HG03439 (cell line): ENCODE results near the gene FSCN2.
"Not testable (repeated sequence)": the region's sequence is repeated elsewhere in the genome, so short reads cannot be mapped to it uniquely, and the experiment has no call there.

Source experiments
- ATAC-seq: cut with Tn5 transposase; IDR thresholded peaks from one replicate; pipeline ENCODE4 v1.9.1; 2021; ENCODE audit warnings: mild to moderate bottlenecking, moderate library complexity; ENCODE audit not compliant: unreplicated experiment

FSCN2 gene

GRCh38 chr17:81573794-81574642 lies 45.8 kb downstream of the FSCN2 start:
- ATAC-seq, result no peak

DNA sequence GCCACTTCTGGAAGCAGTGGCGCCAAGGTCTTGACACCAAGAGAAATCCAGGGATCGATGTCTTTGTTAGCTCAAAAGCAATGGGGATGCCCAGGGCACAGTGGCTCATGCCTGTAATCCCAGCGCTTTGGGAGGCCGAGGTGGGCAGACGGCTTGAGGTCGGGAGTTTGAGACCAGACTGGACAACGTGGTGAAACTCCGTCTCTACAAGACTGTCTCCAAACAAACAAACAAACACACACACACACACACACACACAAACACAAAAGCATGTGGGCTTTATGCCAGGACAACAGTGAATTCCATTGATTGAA lies 46.4 kb downstream of the FSCN2 start:
- no peak for ATAC-seq

DNA sequence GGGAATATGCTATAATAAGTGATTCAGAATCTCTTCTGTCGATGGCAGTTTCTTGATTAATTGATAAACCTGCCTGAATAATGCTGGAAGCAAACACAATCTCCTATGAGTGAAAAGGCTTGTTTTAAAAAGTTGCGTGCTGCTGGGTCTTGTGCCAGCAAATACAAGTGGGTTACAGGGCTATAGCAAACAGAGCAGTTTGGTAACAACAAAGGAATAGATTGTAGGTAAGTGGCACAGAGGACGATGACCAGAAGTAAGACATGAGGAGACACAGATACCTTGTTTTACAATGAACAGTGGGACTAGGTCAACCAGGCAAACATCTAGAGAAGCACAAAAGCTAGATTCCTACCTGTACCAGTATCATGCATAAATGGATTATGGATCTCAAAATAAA lies 47.7 kb downstream of the FSCN2 start:
- ATAC-seq, result no peak

GRCh38 chr17:81576621-81577277 lies 48.6 kb downstream of the FSCN2 start:
- ATAC-seq, result no peak

GRCh38 chr17:81577278-81578000 lies 49.3 kb downstream of the FSCN2 start:
- no peak for ATAC-seq

DNA sequence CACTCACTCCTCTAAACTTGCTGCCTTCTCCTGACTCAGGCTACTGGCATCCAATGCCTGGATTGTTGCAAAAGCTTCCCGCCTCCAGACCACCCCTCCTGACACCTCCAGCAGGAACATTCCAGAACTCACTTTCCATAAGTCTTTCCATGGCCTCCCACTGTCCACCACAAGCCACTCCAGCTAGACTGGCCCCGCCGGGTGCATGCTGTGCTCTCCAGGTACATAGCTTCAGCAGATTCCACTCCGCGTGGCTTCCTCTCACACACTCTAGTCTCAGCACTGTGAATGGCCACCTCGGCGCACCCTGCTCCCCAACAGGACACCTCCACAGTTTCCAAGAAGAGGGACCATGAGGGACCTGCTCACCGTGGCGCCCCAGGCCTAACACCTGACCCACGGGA lies 49.9 kb downstream of the FSCN2 start:
- ATAC-seq, result no peak

- ATAC-seq, result no peak
Observed at GRCh38 chr17:81578561-81579225, 50.5 kb downstream of the FSCN2 start.

DNA sequence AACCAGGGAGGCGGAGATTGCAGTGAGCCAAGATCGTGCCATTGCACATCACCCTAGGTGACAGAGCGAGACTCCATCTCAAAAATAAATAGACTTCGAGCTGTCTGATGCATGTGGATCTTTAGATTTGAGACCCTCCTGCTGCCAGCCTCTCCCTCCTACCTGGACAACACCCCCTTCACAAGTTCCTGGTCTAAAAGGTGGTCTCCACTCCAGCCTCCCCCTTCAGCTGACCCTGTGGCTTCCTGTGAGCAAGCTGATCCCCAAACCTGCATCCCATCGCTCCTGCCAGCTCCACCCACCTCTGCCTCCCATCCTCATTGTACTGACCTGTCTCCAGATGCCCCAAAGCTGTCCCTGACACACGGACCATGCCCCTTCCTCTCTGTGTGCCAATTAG lies 51.1 kb downstream of the FSCN2 start:
- ATAC-seq, result no peak

DNA sequence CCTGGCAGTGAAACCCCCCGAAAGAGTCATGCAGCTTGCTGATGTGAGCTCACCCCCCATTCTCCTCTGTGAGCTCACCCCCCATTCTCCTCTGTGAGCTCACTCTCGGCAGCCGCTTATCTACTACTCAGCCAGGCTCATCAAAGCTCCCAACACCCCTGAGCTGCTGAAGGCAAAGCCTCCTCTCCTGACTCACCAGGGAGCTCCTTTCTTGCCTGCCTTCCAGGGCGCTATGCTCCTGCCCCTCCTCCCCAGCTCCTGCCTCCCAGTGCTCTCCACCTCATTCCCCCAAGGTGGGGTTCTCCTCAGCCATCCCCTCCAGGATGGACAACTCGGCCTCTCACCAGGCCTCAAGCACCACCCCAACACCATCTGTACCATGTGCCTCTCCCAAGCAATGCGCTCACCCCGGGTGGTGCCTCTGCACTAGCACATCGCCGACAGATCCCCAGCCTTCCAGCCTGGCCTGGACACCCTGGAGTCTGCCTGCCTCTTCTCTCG lies 51.7 kb downstream of the FSCN2 start:
- ATAC-seq, result no peak

DNA sequence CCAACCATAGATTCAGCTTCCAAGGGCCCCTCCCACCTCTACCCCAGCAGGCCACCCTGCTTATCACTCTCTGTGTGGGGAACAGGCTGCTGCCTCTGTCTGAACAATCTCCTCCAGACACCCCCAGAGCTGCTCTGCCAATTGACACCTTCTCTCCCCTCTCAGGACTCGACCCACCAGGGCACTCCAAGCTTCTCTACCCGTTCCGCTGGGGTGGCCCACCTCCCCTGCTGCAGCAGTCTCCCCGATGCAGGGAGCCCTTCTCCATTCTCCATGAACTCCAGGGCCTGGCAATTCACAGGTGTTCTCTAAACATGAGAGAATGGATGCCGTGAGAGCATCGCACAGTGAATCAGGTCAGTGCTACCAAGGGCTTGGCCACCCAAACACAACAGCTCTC lies 52.3 kb downstream of the FSCN2 start:
- ATAC-seq, result no peak

DNA sequence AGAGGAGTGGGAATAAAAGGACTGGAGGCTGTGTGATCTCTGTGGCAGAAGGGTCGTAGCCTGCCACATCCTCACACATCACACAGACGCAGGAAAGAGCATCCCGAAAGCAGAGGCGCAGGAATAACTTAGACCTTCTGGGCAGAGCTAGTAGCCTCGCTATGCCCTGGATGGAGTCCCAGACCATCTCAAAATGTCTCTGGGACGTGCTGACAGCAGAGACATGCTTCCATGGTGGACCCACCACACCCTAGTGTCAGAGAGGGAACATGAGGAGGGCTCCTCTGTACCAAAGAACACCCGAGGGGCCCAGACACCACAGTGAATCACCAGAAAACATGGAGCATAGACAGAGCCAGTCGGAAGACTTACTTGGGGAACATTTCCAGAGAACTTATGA lies 53.6 kb downstream of the FSCN2 start:
- ATAC-seq, result no peak

DNA sequence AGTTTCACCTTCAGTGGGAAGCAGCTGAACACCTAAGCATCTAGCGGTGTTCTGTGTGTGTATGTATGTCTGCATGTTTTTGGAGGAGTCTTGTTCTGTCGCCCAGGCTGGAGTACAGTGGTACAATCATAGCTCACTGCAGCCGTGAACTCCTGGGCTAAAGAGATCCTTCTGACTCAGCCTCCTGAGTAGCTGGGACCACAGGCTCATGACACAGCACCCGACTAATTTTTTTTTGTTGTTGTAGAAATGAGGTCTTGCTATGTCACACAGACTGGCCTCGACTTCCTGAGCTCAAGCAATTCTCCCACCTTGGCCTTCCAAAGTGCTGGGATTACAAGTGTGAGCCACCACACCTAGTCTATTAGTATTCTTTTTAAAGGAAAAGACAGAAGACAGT lies 54.2 kb downstream of the FSCN2 start:
- ATAC-seq, result no peak

DNA sequence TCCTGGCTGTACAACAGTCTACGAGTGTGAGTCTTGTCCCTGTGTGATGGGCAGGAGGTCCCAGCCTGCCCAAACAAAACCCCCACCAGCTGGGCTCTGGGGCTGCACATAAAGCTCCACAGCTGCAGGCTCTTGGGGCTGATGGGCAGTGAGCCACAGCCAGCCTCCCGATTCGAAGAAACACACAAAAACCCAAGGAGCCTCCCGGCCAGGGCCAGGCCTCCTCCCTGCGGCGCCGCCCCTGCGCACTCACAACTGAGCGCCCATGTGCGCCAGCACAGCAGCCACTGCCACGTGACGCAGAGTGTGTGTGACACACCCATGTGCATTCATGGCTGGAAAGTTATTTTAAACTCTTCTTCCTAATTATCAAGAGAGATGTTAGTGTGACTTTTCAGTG lies 54.6 kb downstream of the FSCN2 start:
- ATAC-seq, result no peak

DNA sequence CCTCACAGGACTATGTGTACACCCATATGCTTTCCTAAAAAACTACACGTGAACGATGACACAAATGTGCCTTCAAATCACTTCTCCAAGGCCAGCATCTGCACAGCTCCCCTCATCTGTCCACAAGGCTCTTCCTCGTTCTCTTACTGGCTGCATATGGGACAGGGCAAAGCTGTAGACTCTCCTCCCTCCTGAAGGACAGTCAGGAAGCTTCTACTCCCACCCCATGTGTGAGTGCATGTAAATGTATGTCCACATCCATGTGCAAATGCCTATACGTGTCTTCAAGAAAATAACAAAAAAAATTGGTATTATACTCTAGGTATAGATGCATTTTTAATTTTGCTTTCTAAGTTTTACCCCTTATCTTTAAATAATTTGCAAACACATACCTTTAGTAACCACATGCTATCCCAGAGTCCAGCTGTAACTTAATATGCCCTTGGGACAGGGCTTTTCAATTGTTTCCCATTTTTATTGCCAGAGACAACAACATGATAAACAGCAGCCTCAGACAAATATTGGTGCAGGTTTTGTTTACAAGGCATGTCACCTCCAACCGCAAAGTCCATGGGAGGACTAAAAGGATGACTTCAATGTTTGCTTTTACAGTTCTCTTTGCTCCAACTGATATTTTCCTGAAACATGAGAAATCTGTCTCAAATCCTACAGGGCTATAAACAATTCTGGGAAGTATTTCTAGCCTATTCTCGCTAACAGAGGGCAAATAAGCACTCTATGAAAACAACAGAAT lies 55.6 kb downstream of the FSCN2 start:
- no peak for ATAC-seq

DNA sequence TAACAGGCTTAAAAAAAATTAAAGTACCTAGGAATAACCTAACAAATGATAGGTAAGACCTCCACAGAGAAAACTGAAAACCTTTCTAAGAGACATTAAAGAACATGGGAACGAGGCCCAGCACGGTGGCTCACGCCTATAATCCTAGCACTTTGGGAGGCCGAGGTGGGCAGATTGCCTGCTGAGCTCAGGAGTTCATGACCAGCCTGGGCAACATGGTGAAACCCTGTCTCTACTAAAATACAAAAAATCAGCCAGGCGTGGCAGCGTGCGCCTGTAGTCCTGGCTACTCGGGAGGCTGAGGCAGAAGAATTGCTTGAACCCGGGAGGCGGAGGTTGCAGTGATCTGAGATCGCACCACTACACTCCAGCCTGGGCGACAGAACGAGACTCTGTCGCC lies 56.6 kb downstream of the FSCN2 start:
- ATAC-seq, result not testable (repeated sequence)

- ATAC-seq, result no peak
Observed at GRCh38 chr17:81586096-81586495, 57.9 kb downstream of the FSCN2 start.
